IMR-90 (cell line): ENCODE data around the gene RCN1. TPM values are rescaled to one million over a fixed set of nuclear protein-coding genes. Genes with fewer than 3 reads are reported as not detected.

Experiments used
- ATAC-seq: fragments of 200-7000 bp; cut with Tn5 transposase; 2 replicates; pipeline ENCODE4 v1.9.1; 2020; ENCODE audit warnings: low read depth, mild to moderate bottlenecking, moderate library complexity
- BruUV-seq: library from RNA; stranded (reverse); fragments of 400-500 nt; replicated peaks from 2 replicates; lab custom pipeline; 2021; lab: Mats Ljungman, UMichigan
- CTCF ChIA-PET: fragments of 300-600 bp; formaldehyde crosslinking; extraction: SDS; loops from one replicate; lab custom pipeline; 2021; ENCODE audit warnings: antibody characterized with exemption; lab: Yijun Ruan, JAX
- POLR2A ChIA-PET: fragments of 300-600 bp; sonication (Branson Sonifier 250); formaldehyde crosslinking; loops from one replicate; lab custom pipeline; 2022; ENCODE audit warnings: antibody characterized with exemption; ENCODE audit not compliant: unreplicated experiment; lab: Charles Lee
- DNase-seq: peaks from one replicate; pipeline ENCODE4 v3.0.0; 2013
- H2AFZ ChIP-seq: replicated peaks from 2 replicates; pipeline ENCODE3; 2013; ENCODE audit warnings: low read length, mild to moderate bottlenecking; ENCODE audit not compliant: poor library complexity
- H2AK5ac ChIP-seq: 2 replicates; pipeline ENCODE4 v1.6.1; 2013; ENCODE audit warnings: low read depth, low read length, inconsistent platforms
- H2AK9ac ChIP-seq: replicated peaks from 2 replicates; pipeline ENCODE3; 2013; ENCODE audit warnings: mild to moderate bottlenecking, low read depth, low read length, moderate library complexity; ENCODE audit not compliant: poor library complexity
- H2BK120ac ChIP-seq: 2 replicates; pipeline ENCODE4 v1.6.1; 2013; ENCODE audit warnings: low read depth, low read length, inconsistent platforms
- H2BK15ac ChIP-seq: 3 replicates; pipeline ENCODE4 v1.6.1; 2013; ENCODE audit warnings: low read depth, low read length, inconsistent platforms
- H2BK20ac ChIP-seq: 2 replicates; pipeline ENCODE4 v1.6.1; 2013; ENCODE audit warnings: low read depth, mild to moderate bottlenecking, inconsistent platforms, low read length, moderate library complexity
- H2BK5ac ChIP-seq: 2 replicates; pipeline ENCODE4 v1.6.1; 2013; ENCODE audit warnings: mild to moderate bottlenecking, low read depth, low read length, inconsistent platforms; ENCODE audit not compliant: poor library complexity, severe bottlenecking
- H3K14ac ChIP-seq: replicated peaks from 2 replicates; pipeline ENCODE4 v1.6.1; 2013; ENCODE audit warnings: low read depth, low read length, inconsistent platforms
- H3K18ac ChIP-seq: 2 replicates; pipeline ENCODE4 v1.6.1; 2013; ENCODE audit warnings: low read depth, low read length, control low read depth
- H3K23ac ChIP-seq: 2 replicates; pipeline ENCODE4 v1.6.1; 2013; ENCODE audit warnings: low read depth, low read length, inconsistent platforms
- H3K27ac ChIP-seq: 2 replicates; pipeline ENCODE4 v1.5.1; 2013; ENCODE audit warnings: mild to moderate bottlenecking, control low read depth, low read length; ENCODE audit not compliant: insufficient read depth
- H3K27me3 ChIP-seq: 2 replicates; pipeline ENCODE4 v1.6.1; 2013; ENCODE audit warnings: low read length; ENCODE audit not compliant: control insufficient read depth, insufficient read depth
- H3K36me3 ChIP-seq: 2 replicates; pipeline ENCODE4 v1.6.1; 2013; ENCODE audit warnings: low read length, mixed read lengths; ENCODE audit not compliant: control insufficient read depth, insufficient read depth
- H3K4ac ChIP-seq: 2 replicates; pipeline ENCODE4 v1.6.1; 2013; ENCODE audit warnings: low read depth, low read length, inconsistent platforms
- H3K4me1 ChIP-seq: 2 replicates; pipeline ENCODE4 v1.6.1; 2013; ENCODE audit warnings: low read length, mixed read lengths; ENCODE audit not compliant: control insufficient read depth, insufficient read depth
- H3K4me2 ChIP-seq: 2 replicates; pipeline ENCODE4 v1.6.1; 2013; ENCODE audit warnings: low read depth, mild to moderate bottlenecking, control low read depth, low read length, moderate library complexity
- H3K4me3 ChIP-seq: 2 replicates; pipeline ENCODE4 v1.5.1; 2013; ENCODE audit warnings: low read depth, mild to moderate bottlenecking, control low read depth, low read length, moderate library complexity; ENCODE audit not compliant: insufficient read depth
- H3K56ac ChIP-seq: 2 replicates; pipeline ENCODE4 v1.6.1; 2013; ENCODE audit warnings: low read length, inconsistent platforms; ENCODE audit not compliant: insufficient read depth; ENCODE audit errors: extremely low read depth
- H3K79me1 ChIP-seq, 2 experiments: 2 replicates each; pipeline ENCODE4 v1.6.1; 2013; ENCODE audit warnings: low read length in 2 of 2, inconsistent platforms in 1 of 2, low read depth in 1 of 2
- H3K9ac ChIP-seq: 2 replicates; pipeline ENCODE4 v1.6.1; 2013; ENCODE audit warnings: low read depth, low read length, control low read depth
- H3K9me1 ChIP-seq: 2 replicates; pipeline ENCODE4 v1.6.1; 2013; ENCODE audit warnings: low read length, inconsistent platforms; ENCODE audit not compliant: insufficient read depth
- H3K9me3 ChIP-seq: 2 replicates; pipeline ENCODE4 v1.6.1; 2013; ENCODE audit warnings: low read length; ENCODE audit not compliant: control insufficient read depth, insufficient read depth
- H4K20me1 ChIP-seq: 2 replicates; pipeline ENCODE4 v1.6.1; 2013; ENCODE audit warnings: low read length, inconsistent platforms; ENCODE audit not compliant: insufficient read depth
- H4K5ac ChIP-seq: 2 replicates; pipeline ENCODE4 v1.6.1; 2013; ENCODE audit warnings: mild to moderate bottlenecking, low read depth, low read length, control low read depth
- H4K8ac ChIP-seq, 2 experiments: 2 replicates each; pipeline ENCODE4 v1.6.1; 2013; ENCODE audit warnings: low read depth in 2 of 2, low read length in 2 of 2, control low read depth in 1 of 2, inconsistent platforms in 1 of 2
- H4K91ac ChIP-seq: 2 replicates; pipeline ENCODE4 v1.6.1; 2013; ENCODE audit warnings: low read depth, low read length, inconsistent platforms; ENCODE audit not compliant: insufficient read depth
- BHLHE40 ChIP-seq: fragments of 150-350 bp; IDR thresholded peaks from 2 replicates; pipeline ENCODE4 v1.6.1; 2016; ENCODE audit warnings: mild to moderate bottlenecking, low read depth, low read length
- CEBPB ChIP-seq: IDR thresholded peaks from 2 replicates; pipeline ENCODE4 v1.6.1; 2012; ENCODE audit warnings: low read depth, low read length, improper control_type of control experiment
- CHD1 ChIP-seq: IDR thresholded peaks from 2 replicates; pipeline ENCODE4 v1.6.1; 2012; ENCODE audit warnings: low read depth, low read length, improper control_type of control experiment
- FOS ChIP-seq: fragments of 150-350 bp; IDR thresholded peaks from 2 replicates; pipeline ENCODE4 v1.6.1; 2016; ENCODE audit warnings: low read depth, low read length
- MAFK ChIP-seq: IDR thresholded peaks from 2 replicates; pipeline ENCODE4 v1.6.1; 2012; ENCODE audit warnings: low read depth, low read length, improper control_type of control experiment
- MAZ ChIP-seq: IDR thresholded peaks from 2 replicates; pipeline ENCODE4 v1.6.1; 2012; ENCODE audit warnings: low read depth, mild to moderate bottlenecking, low read length, improper control_type of control experiment, moderate library complexity, borderline replicate concordance
- MXI1 ChIP-seq: IDR thresholded peaks from 2 replicates; pipeline ENCODE4 v1.6.1; 2012; ENCODE audit warnings: low read depth, mild to moderate bottlenecking, low read length, moderate library complexity, borderline replicate concordance
- NFE2L2 ChIP-seq: fragments of 150-350 bp; IDR thresholded peaks from 2 replicates; pipeline ENCODE4 v1.6.1; 2016; ENCODE audit warnings: low read depth, mild to moderate bottlenecking, low read length
- POLR2A ChIP-seq: IDR thresholded peaks from 2 replicates; pipeline ENCODE4 v1.6.1; 2012; ENCODE audit warnings: mild to moderate bottlenecking, low read depth, low read length
- RAD21 ChIP-seq: IDR thresholded peaks from 2 replicates; pipeline ENCODE4 v1.6.1; 2012; ENCODE audit warnings: low read length, improper control_type of control experiment
- RCOR1 ChIP-seq: IDR thresholded peaks from 2 replicates; pipeline ENCODE4 v1.6.1; 2012; ENCODE audit warnings: mild to moderate bottlenecking, low read length, improper control_type of control experiment; ENCODE audit not compliant: insufficient replicate concordance
- RFX5 ChIP-seq: IDR thresholded peaks from 2 replicates; pipeline ENCODE4 v1.8.0; 2012; ENCODE audit warnings: low read depth, mild to moderate bottlenecking, low read length, moderate library complexity
- SMC3 ChIP-seq: fragments of 150-350 bp; IDR thresholded peaks from 2 replicates; pipeline ENCODE4 v1.6.1; 2016; ENCODE audit warnings: low read depth, mild to moderate bottlenecking, antibody characterized with exemption, low read length, moderate library complexity
- WGBS, 2 experiments: methylation state at CpG; one replicate each; pipeline versions ENCODE4 v1.1.5 to v1.1.7; 2013; ENCODE audit warnings: missing lambda C conversion rate in 2 of 2; ENCODE audit not compliant: insufficient read length in 1 of 2; ENCODE audit errors: extremely low coverage in 2 of 2; 5-methylcytosine and 5-hydroxymethylcytosine counted together
- dilution Hi-C: fragments of 300-500 bp; cut with HindIII; formaldehyde crosslinking; loops from one replicate; pipeline ENCODE4 v1.14.3; 2018; ENCODE audit warnings: low sequenced_read_pairs; ENCODE audit not compliant: unreplicated experiment
- in situ Hi-C: fragments of 300-500 bp; cut with MboI; formaldehyde crosslinking; loops from 3 replicates; pipeline ENCODE4 v1.14.3; 2019; ENCODE audit warnings: low sequenced_read_pairs, inconsistent platforms, mixed read lengths
- intact Hi-C: fragments of 100-400 bp; cut with micrococcal nuclease; formaldehyde crosslinking; loops from 2 replicates; pipeline ENCODE4 v1.10.0; 2022
- polyA plus RNA-seq, 3 experiments: library from polyadenylated mRNA; depleted of rRNA; stranded (reverse); fragments of >200 nt; gene quantifications; 2 replicates each; pipeline ENCODE4 v1.2.3, GENCODE V29; 2012; ENCODE audit warnings: low replicate concordance in 1 of 3
- total RNA-seq: library from RNA; depleted of rRNA; stranded (reverse); fragments of >200 nt; gene quantifications from 2 replicates; pipeline ENCODE4 v1.2.3, GENCODE V29; 2012
- TF ChIP-seq, protein P1 (sequence below): conservative IDR thresholded peaks from 2 replicates; pipeline ENCODE4 v1.5.1; 2012; ENCODE audit warnings: mild to moderate bottlenecking, low read depth, low read length, improper control_type of control experiment
- TF ChIP-seq, protein P2 (sequence below): fragments of 150-350 bp; IDR thresholded peaks from 2 replicates; pipeline ENCODE4 v1.6.1; 2016; ENCODE audit warnings: low read depth, mild to moderate bottlenecking, low read length, moderate library complexity, borderline replicate concordance
- TF ChIP-seq, protein P3 (sequence below): fragments of 150-350 bp; IDR thresholded peaks from 2 replicates; pipeline ENCODE4 v1.6.1; 2017; ENCODE audit warnings: mild to moderate bottlenecking, antibody characterized with exemption, low read length, low read depth

The RCN1 gene
- total and polyA plus RNA-seq, 2 of the 4 experiments (the other 2 are of a cell fraction) = 129 to 193 TPM

DNA sequence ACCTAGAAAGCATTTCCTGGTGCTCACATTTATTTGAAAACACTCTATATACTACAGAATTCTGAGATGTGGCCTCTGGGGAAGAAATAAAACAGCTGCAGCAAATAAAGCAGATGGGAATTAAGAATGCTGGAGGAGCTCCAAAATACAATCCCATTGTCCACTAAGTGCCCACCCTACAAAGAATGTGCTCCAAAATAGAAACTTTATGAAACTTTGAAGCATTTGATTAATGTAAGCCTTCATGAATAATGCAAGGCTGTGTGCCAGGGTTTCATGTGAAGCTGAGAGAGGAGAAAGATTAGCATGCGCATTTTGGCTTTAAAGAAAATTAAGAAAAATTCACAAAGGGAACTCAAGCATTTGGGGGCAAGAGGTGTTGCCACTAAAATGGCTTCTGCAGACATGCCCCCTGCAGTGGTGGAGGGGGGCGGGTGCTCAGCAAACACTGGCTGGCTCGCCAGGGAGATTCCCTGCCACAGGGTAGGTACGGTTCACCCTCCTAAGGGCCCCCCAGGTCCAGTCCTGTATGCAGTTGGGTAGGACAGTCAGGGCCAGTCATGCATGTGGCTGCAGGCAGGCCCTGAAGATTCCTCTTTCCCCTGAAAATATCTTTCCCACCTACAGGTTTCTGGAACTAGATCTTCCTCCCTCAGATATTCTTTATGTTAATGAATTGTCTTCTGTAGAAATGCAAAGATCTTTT, 46.6 kb upstream of the RCN1 start:
- H2BK120ac ChIP-seq = no peak overlapping the region
- ATAC-seq = no peak
- no peaks in the 10 kb centered on the region for H4K20me1 ChIP-seq
- no peaks in the 10 kb centered on the region for H3K79me1 ChIP-seq
- no peak for DNase-seq
- no peak overlapping the region for H3K56ac ChIP-seq
- H2BK5ac ChIP-seq = no peak overlapping the region
- no peak overlapping the region for H4K8ac ChIP-seq
- no peak overlapping the region for H3K4me3 ChIP-seq
- peaks cover 2% of the 10 kb centered on the region; the same call in 1 of the 2 replicates for H3K9me3 ChIP-seq
- intact Hi-C loops = no loop called here
- no peak overlapping the region for H3K9ac ChIP-seq
- H2AFZ ChIP-seq = no peak overlapping the region
- no peak overlapping the region for H2BK15ac ChIP-seq
- no peak overlapping the region for H3K4me2 ChIP-seq
- H3K27ac ChIP-seq = no peak overlapping the region
- POLR2A ChIA-PET = no interaction called here
- no peak overlapping the region for H2AK5ac ChIP-seq
- no peak overlapping the region for H3K18ac ChIP-seq
- H3K27me3 ChIP-seq = peaks cover 35% of the 10 kb centered on the region
- H3K9me1 ChIP-seq = no peaks in the 10 kb centered on the region
- H2BK20ac ChIP-seq = no peak overlapping the region
- no peaks in the 10 kb centered on the region for H3K36me3 ChIP-seq
- no peak overlapping the region for H3K23ac ChIP-seq
- in situ Hi-C loops = no loop called here
- CTCF ChIA-PET = interaction anchor here (1.1 kb wide), 1 partner anchor 123 kb away, joined by 3 read pairs; no protein-coding TSS in a partner anchor
- TF ChIP-seq POLR2A = no peak
- TF ChIP-seq NFE2L2 = no peak
- TF ChIP-seq, protein P1, sequence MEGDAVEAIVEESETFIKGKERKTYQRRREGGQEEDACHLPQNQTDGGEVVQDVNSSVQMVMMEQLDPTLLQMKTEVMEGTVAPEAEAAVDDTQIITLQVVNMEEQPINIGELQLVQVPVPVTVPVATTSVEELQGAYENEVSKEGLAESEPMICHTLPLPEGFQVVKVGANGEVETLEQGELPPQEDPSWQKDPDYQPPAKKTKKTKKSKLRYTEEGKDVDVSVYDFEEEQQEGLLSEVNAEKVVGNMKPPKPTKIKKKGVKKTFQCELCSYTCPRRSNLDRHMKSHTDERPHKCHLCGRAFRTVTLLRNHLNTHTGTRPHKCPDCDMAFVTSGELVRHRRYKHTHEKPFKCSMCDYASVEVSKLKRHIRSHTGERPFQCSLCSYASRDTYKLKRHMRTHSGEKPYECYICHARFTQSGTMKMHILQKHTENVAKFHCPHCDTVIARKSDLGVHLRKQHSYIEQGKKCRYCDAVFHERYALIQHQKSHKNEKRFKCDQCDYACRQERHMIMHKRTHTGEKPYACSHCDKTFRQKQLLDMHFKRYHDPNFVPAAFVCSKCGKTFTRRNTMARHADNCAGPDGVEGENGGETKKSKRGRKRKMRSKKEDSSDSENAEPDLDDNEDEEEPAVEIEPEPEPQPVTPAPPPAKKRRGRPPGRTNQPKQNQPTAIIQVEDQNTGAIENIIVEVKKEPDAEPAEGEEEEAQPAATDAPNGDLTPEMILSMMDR = no peak
- TF ChIP-seq, protein P2, sequence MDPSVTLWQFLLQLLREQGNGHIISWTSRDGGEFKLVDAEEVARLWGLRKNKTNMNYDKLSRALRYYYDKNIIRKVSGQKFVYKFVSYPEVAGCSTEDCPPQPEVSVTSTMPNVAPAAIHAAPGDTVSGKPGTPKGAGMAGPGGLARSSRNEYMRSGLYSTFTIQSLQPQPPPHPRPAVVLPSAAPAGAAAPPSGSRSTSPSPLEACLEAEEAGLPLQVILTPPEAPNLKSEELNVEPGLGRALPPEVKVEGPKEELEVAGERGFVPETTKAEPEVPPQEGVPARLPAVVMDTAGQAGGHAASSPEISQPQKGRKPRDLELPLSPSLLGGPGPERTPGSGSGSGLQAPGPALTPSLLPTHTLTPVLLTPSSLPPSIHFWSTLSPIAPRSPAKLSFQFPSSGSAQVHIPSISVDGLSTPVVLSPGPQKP = no peak
- no peak for TF ChIP-seq MXI1
- TF ChIP-seq CEBPB = no peak
- no peak for TF ChIP-seq RCOR1
- no peak for TF ChIP-seq FOS
- no peak for TF ChIP-seq CHD1
- no peak for TF ChIP-seq BHLHE40
- TF ChIP-seq, protein P3, sequence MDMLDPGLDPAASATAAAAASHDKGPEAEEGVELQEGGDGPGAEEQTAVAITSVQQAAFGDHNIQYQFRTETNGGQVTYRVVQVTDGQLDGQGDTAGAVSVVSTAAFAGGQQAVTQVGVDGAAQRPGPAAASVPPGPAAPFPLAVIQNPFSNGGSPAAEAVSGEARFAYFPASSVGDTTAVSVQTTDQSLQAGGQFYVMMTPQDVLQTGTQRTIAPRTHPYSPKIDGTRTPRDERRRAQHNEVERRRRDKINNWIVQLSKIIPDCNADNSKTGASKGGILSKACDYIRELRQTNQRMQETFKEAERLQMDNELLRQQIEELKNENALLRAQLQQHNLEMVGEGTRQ = no peak
- TF ChIP-seq MAZ = no peak
- TF ChIP-seq SMC3 = no peak
- no peak for TF ChIP-seq RAD21
- TF ChIP-seq RFX5 = no peak
- TF ChIP-seq MAFK = no peak
- WGBS, 2 experiments = no CpG with 5 or more reads among the region's 4 CpGs
- H3K14ac ChIP-seq = no peak overlapping the region
- no peak overlapping the region for H4K91ac ChIP-seq
- no peak overlapping the region for H2AK9ac ChIP-seq
- dilution Hi-C loops = no loop called here
- no peaks in the 10 kb centered on the region for H3K4me1 ChIP-seq
- BruUV-seq = no TSS peak
- no peak overlapping the region for H4K5ac ChIP-seq
- no peak overlapping the region for H3K4ac ChIP-seq
